ENCODE measurements around the gene P2RX1. TPM values are rescaled to one million over a fixed set of nuclear protein-coding genes. Genes with fewer than 3 reads are reported as not detected.

The P2RX1 gene
- total RNA-seq, 2 donors from 2014 or later, result 1.6 to 2.3 TPM

- no peaks in the 10 kb centered on the region for H3K4me1 Mint-ChIP-seq (ENCODE audit: low read depth)
- no peaks in the 10 kb centered on the region for H3K9me3 Mint-ChIP-seq
- H3K27me3 Mint-ChIP-seq (ENCODE audit: low read depth), result no peaks in the 10 kb centered on the region
- no peak overlapping the region for H3K27ac Mint-ChIP-seq
- no peak overlapping the region for H3K4me3 Mint-ChIP-seq
- no peaks in the 10 kb centered on the region for H3K36me3 Mint-ChIP-seq (ENCODE audit: insufficient read depth in 2 of 2)
- DNase-seq, result no peak
- no peak for ATAC-seq (replicated peaks in 1 of 2)
Observed at GRCh38 chr17:3903051-3903825, 13.0 kb downstream of the P2RX1 start.

- Mint-ChIP-seq H3K4me1 (ENCODE audit: low read depth) (no peaks in the 10 kb centered on the region), H3K27ac (no peak overlapping the region), H3K27me3 (ENCODE audit: low read depth) (no peaks in the 10 kb centered on the region), H3K4me3 (no peak overlapping the region), H3K9me3 (no peaks in the 10 kb centered on the region), H3K36me3 (ENCODE audit: insufficient read depth in 2 of 2) (no peaks in the 10 kb centered on the region)
- ATAC-seq (replicated peaks in 1 of 2), result no peak
- no peak for DNase-seq
Observed at GRCh38 chr17:3900646-3901045, 15.6 kb downstream of the P2RX1 start.

- H3K36me3 Mint-ChIP-seq (ENCODE audit: insufficient read depth in 2 of 2), result no peaks in the 10 kb centered on the region
- DNase-seq, result no peak
- no peaks in the 10 kb centered on the region for H3K9me3 Mint-ChIP-seq
- H3K27ac Mint-ChIP-seq, result no peak overlapping the region
- no peak overlapping the region for H3K4me3 Mint-ChIP-seq
- no peaks in the 10 kb centered on the region for H3K27me3 Mint-ChIP-seq (ENCODE audit: low read depth)
- ATAC-seq (replicated peaks in 1 of 2), result no peak
- peaks cover 12% of the 10 kb centered on the region for H3K4me1 Mint-ChIP-seq (ENCODE audit: low read depth)
Observed at GRCh38 chr17:3897731-3898130, 18.5 kb downstream of the P2RX1 start.

GRCh38 chr17:3896968-3897235 lies 19.4 kb downstream of the P2RX1 start:
- no peak for ATAC-seq (replicated peaks in 1 of 2)
- Mint-ChIP-seq H3K4me3 (no peak overlapping the region), H3K9me3 (no peaks in the 10 kb centered on the region), H3K27me3 (ENCODE audit: low read depth) (no peaks in the 10 kb centered on the region), H3K36me3 (ENCODE audit: insufficient read depth in 2 of 2) (no peaks in the 10 kb centered on the region), H3K4me1 (ENCODE audit: low read depth) (peaks cover 15% of the 10 kb centered on the region), H3K27ac (no peak overlapping the region)
- no peak for DNase-seq

GRCh38 chr17:3896108-3896967 lies 19.9 kb downstream of the P2RX1 start:
- Mint-ChIP-seq H3K27me3 (ENCODE audit: low read depth) (no peaks in the 10 kb centered on the region), H3K36me3 (ENCODE audit: insufficient read depth in 2 of 2) (no peaks in the 10 kb centered on the region), H3K4me3 (no peak overlapping the region), H3K4me1 (ENCODE audit: low read depth) (peaks cover 20% of the 10 kb centered on the region), H3K27ac (no peak overlapping the region), H3K9me3 (no peaks in the 10 kb centered on the region)
- DNase-seq, result no peak
- no peak for ATAC-seq (replicated peaks in 1 of 2)

- Mint-ChIP-seq H3K27me3 (ENCODE audit: low read depth) (no peaks in the 10 kb centered on the region), H3K36me3 (ENCODE audit: insufficient read depth in 2 of 2) (no peaks in the 10 kb centered on the region), H3K9me3 (no peaks in the 10 kb centered on the region), H3K27ac (no peak overlapping the region), H3K4me1 (ENCODE audit: low read depth) (peaks cover 30% of the 10 kb centered on the region), H3K4me3 (no peak overlapping the region)
- no peak for ATAC-seq (replicated peaks in 1 of 2)
- DNase-seq, result no peak
Observed at GRCh38 chr17:3895354-3895753, 20.9 kb downstream of the P2RX1 start.

GRCh38 chr17:3894911-3895343 lies 21.3 kb downstream of the P2RX1 start:
- H3K4me1 Mint-ChIP-seq (ENCODE audit: low read depth), result peaks cover 34% of the 10 kb centered on the region
- ATAC-seq (replicated peaks in 1 of 2) (no peak), DNase-seq (no peak)
- no peak overlapping the region for H3K27ac Mint-ChIP-seq
- H3K9me3 Mint-ChIP-seq, result no peaks in the 10 kb centered on the region
- no peaks in the 10 kb centered on the region for H3K27me3 Mint-ChIP-seq (ENCODE audit: low read depth)
- H3K36me3 Mint-ChIP-seq (ENCODE audit: insufficient read depth in 2 of 2), result no peaks in the 10 kb centered on the region
- H3K4me3 Mint-ChIP-seq, result no peak overlapping the region

- H3K36me3 Mint-ChIP-seq (ENCODE audit: insufficient read depth in 2 of 2), result no peaks in the 10 kb centered on the region
- no peak overlapping the region for H3K27ac Mint-ChIP-seq
- no peaks in the 10 kb centered on the region for H3K27me3 Mint-ChIP-seq (ENCODE audit: low read depth)
- H3K9me3 Mint-ChIP-seq, result no peaks in the 10 kb centered on the region
- ATAC-seq (replicated peaks in 1 of 2), result no peak
- no peak for DNase-seq
- H3K4me3 Mint-ChIP-seq, result peak overlapping the region; percentile 86 to 88
- H3K4me1 Mint-ChIP-seq (ENCODE audit: low read depth), result peaks cover 34% of the 10 kb centered on the region
Observed at GRCh38 chr17:3894188-3894587, 22.1 kb downstream of the P2RX1 start.

- Mint-ChIP-seq H3K4me1 (ENCODE audit: low read depth) (peaks cover 34% of the 10 kb centered on the region), H3K27ac (peak overlapping the region; percentile 66), H3K27me3 (ENCODE audit: low read depth) (no peaks in the 10 kb centered on the region), H3K4me3 (peak overlapping the region; percentile 86 to 88), H3K9me3 (no peaks in the 10 kb centered on the region), H3K36me3 (ENCODE audit: insufficient read depth in 2 of 2) (no peaks in the 10 kb centered on the region)
- ATAC-seq (replicated peaks in 1 of 2), result no peak
- no peak for DNase-seq
Observed at GRCh38 chr17:3893720-3894116, 22.5 kb downstream of the P2RX1 start.

- Mint-ChIP-seq H3K27me3 (ENCODE audit: low read depth) (no peaks in the 10 kb centered on the region), H3K4me3 (peak within 1 kb of the TSS; percentile 86 to 88), H3K36me3 (ENCODE audit: insufficient read depth in 2 of 2) (no peaks in the 10 kb centered on the region), H3K9me3 (no peaks in the 10 kb centered on the region), H3K27ac (peak within 1 kb of the TSS; percentile 66), H3K4me1 (ENCODE audit: low read depth) (peaks cover 34% of the 10 kb centered on the region)
- ATAC-seq (replicated peaks in 1 of 2) (peak; percentile 89 to 90), DNase-seq (peak; percentile 94 to 96)
Observed at GRCh38 chr17:3893003-3893719, 23.1 kb downstream of the P2RX1 start, which contains the start of gene CAMKK1. TSS of gene CAMKK1 (minus strand) at chr17:3893053. CDS start at chr17:3885687, 7,366 bp downstream.

- DNase-seq, result peak; percentile 63 to 67
- Mint-ChIP-seq H3K27me3 (ENCODE audit: low read depth) (no peaks in the 10 kb centered on the region), H3K36me3 (ENCODE audit: insufficient read depth in 2 of 2) (no peaks in the 10 kb centered on the region), H3K9me3 (no peaks in the 10 kb centered on the region), H3K4me3 (peak overlapping the region; percentile 68 to 81), H3K27ac (no peak overlapping the region), H3K4me1 (ENCODE audit: low read depth) (peaks cover 41% of the 10 kb centered on the region)
- ATAC-seq (replicated peaks in 1 of 2), result peak; percentile 37 to 48
Observed at GRCh38 chr17:3892095-3892998, 23.9 kb downstream of the P2RX1 start.

GRCh38 chr17:3891626-3892094 lies 24.6 kb downstream of the P2RX1 start:
- no peaks in the 10 kb centered on the region for H3K27me3 Mint-ChIP-seq (ENCODE audit: low read depth)

More at GRCh38 chr17:3891626-3892094, 24.6 kb downstream of the P2RX1 start:
- Mint-ChIP-seq H3K27ac (peak overlapping the region; percentile 6), H3K4me3 (peak overlapping the region; percentile 68 to 81), H3K9me3 (no peaks in the 10 kb centered on the region), H3K4me1 (ENCODE audit: low read depth) (peaks cover 48% of the 10 kb centered on the region), H3K36me3 (ENCODE audit: insufficient read depth in 2 of 2) (no peaks in the 10 kb centered on the region)
- no peak for ATAC-seq (replicated peaks in 1 of 2)
- DNase-seq, result no peak

All from activated T-cell treated with anti-CD3 and anti-CD28 coated beads, Interleukin-2, amount 50 U/mL, for 72 hours (primary cell).